Effector memory CD4-positive, alpha-beta T cell (primary cell): Measurements from ENCODE around the gene C3orf20.

Source experiments
- DNase-seq, 3 donors: peaks; one replicate each; pipeline ENCODE4 v3.0.0-alpha.2; 2020
- H3K27ac ChIP-seq: 2 replicates; pipeline ENCODE4 v1.7.0; 2013; ENCODE audit warnings: mild to moderate bottlenecking, low read length, moderate library complexity; ENCODE audit not compliant: insufficient read depth, poor library complexity, severe bottlenecking
- H3K27me3 ChIP-seq: replicated peaks from 2 replicates; pipeline ENCODE4 v1.7.0; 2013; ENCODE audit warnings: mild to moderate bottlenecking, low read length; ENCODE audit not compliant: insufficient read depth, control insufficient read depth, poor library complexity, severe bottlenecking
- H3K36me3 ChIP-seq: 2 replicates; pipeline ENCODE4 v1.7.0; 2013; ENCODE audit warnings: mild to moderate bottlenecking, low read length, moderate library complexity; ENCODE audit not compliant: control insufficient read depth, insufficient read depth
- H3K4me1 ChIP-seq: 2 replicates; pipeline ENCODE4 v1.7.0; 2013; ENCODE audit warnings: low read length, mild to moderate bottlenecking; ENCODE audit not compliant: control insufficient read depth, insufficient read depth, poor library complexity, severe bottlenecking
- H3K4me3 ChIP-seq: 2 replicates; pipeline ENCODE4 v1.7.0; 2013; ENCODE audit warnings: low read length, low read depth, mild to moderate bottlenecking; ENCODE audit not compliant: insufficient read depth, poor library complexity, severe bottlenecking
- H3K9me3 ChIP-seq: 2 replicates; pipeline ENCODE4 v1.7.0; 2013; ENCODE audit warnings: mild to moderate bottlenecking, low read length, moderate library complexity; ENCODE audit not compliant: control insufficient read depth

The C3orf20 gene

GRCh38 chr3:14769544-14770325 is 94.8 kb downstream of the C3orf20 start:
- DNase-seq: no peak
- Histone ChIP-seq H3K27me3 (no peaks in the 10 kb centered on the region), H3K9me3 (no peaks in the 10 kb centered on the region), H3K36me3 (no peaks in the 10 kb centered on the region), H3K4me3 (no peak overlapping the region), H3K27ac (no peak overlapping the region), H3K4me1 (no peaks in the 10 kb centered on the region)

GRCh38 chr3:14770591-14770990 is 95.7 kb downstream of the C3orf20 start:
- Histone ChIP-seq H3K36me3 (no peaks in the 10 kb centered on the region), H3K27me3 (no peaks in the 10 kb centered on the region), H3K27ac (no peak overlapping the region), H3K4me3 (no peak overlapping the region), H3K4me1 (no peaks in the 10 kb centered on the region), H3K9me3 (no peaks in the 10 kb centered on the region)
- DNase-seq: no peak

- no peak overlapping the region for H3K4me3 ChIP-seq
- H3K27ac ChIP-seq: no peak overlapping the region
- no peaks in the 10 kb centered on the region for H3K27me3 ChIP-seq
- no peaks in the 10 kb centered on the region for H3K9me3 ChIP-seq
- DNase-seq: no peak
- H3K4me1 ChIP-seq: no peaks in the 10 kb centered on the region
- H3K36me3 ChIP-seq: no peaks in the 10 kb centered on the region
These were observed 96.9 kb downstream of the C3orf20 start for GRCh38 chr3:14771593-14772497.

GRCh38 chr3:14772533-14773138 is 97.7 kb downstream of the C3orf20 start:
- H3K27me3 ChIP-seq: no peaks in the 10 kb centered on the region
- DNase-seq: no peak
- H3K36me3 ChIP-seq: no peaks in the 10 kb centered on the region

GRCh38 chr3:14773281-14773680 is 98.3 kb downstream of the C3orf20 start:
- no peaks in the 10 kb centered on the region for H3K9me3 ChIP-seq
- H3K27me3 ChIP-seq: no peaks in the 10 kb centered on the region
- no peaks in the 10 kb centered on the region for H3K4me1 ChIP-seq
- H3K36me3 ChIP-seq: no peaks in the 10 kb centered on the region
- no peak overlapping the region for H3K4me3 ChIP-seq
- no peak for DNase-seq
- H3K27ac ChIP-seq: no peak overlapping the region

More at GRCh38 chr3:14772533-14773138, 97.7 kb downstream of the C3orf20 start:
- Histone ChIP-seq H3K9me3 (no peaks in the 10 kb centered on the region), H3K4me1 (no peaks in the 10 kb centered on the region), H3K27ac (no peak overlapping the region), H3K4me3 (no peak overlapping the region)

GRCh38 chr3:14773691-14774128 is 98.8 kb downstream of the C3orf20 start:
- no peak for DNase-seq
- Histone ChIP-seq H3K27me3 (no peaks in the 10 kb centered on the region), H3K36me3 (no peaks in the 10 kb centered on the region), H3K4me1 (no peaks in the 10 kb centered on the region), H3K27ac (no peak overlapping the region), H3K9me3 (no peaks in the 10 kb centered on the region), H3K4me3 (no peak overlapping the region)

- no peak for DNase-seq
- Histone ChIP-seq H3K36me3 (no peaks in the 10 kb centered on the region), H3K27me3 (no peaks in the 10 kb centered on the region), H3K4me1 (no peaks in the 10 kb centered on the region), H3K4me3 (no peak overlapping the region), H3K9me3 (no peaks in the 10 kb centered on the region), H3K27ac (no peak overlapping the region)
These were observed 99.5 kb downstream of the C3orf20 start for GRCh38 chr3:14774431-14774830.

GRCh38 chr3:14775011-14775410 is 100.1 kb downstream of the C3orf20 start:
- no peaks in the 10 kb centered on the region for H3K4me1 ChIP-seq
- DNase-seq: no peak
- H3K9me3 ChIP-seq: no peaks in the 10 kb centered on the region
- no peaks in the 10 kb centered on the region for H3K27me3 ChIP-seq
- H3K4me3 ChIP-seq: no peak overlapping the region
- no peaks in the 10 kb centered on the region for H3K36me3 ChIP-seq
- H3K27ac ChIP-seq: no peak overlapping the region

- H3K27ac ChIP-seq: no peak overlapping the region
- H3K9me3 ChIP-seq: no peaks in the 10 kb centered on the region
- no peak for DNase-seq
- H3K36me3 ChIP-seq: no peaks in the 10 kb centered on the region
- H3K27me3 ChIP-seq: no peaks in the 10 kb centered on the region
- H3K4me1 ChIP-seq: no peaks in the 10 kb centered on the region
- no peak overlapping the region for H3K4me3 ChIP-seq
These were observed 100.6 kb downstream of the C3orf20 start for GRCh38 chr3:14775563-14775962.
